Breast epithelium (tissue), 4 donors: ENCODE measurements around the gene U2AF2. TPM values are rescaled to one million over a fixed set of nuclear protein-coding genes. Genes with fewer than 3 reads are reported as not detected.

Source experiments
- DNase-seq, 2 donors: peaks; one replicate each; pipeline ENCODE4 v3.0.0-alpha.2; 2019; ENCODE audit warnings: low spot score in 2 of 2
- H3K27ac ChIP-seq, 2 donors: fragments of 200-600 bp; sonication (generic) in 1 of 2; one replicate each; pipeline ENCODE4 v1.5.1; 2016 to 2019; ENCODE audit warnings: mild to moderate bottlenecking in 1 of 2
- H3K27me3 ChIP-seq, 2 donors: fragments of 200-600 bp; sonication (generic) in 1 of 2; one replicate each; pipeline versions ENCODE4 v1.5.1 to v1.6.0; 2017 to 2019; ENCODE audit warnings: control low read depth in 1 of 2, mild to moderate bottlenecking in 1 of 2
- H3K36me3 ChIP-seq: fragments of 200-600 bp; one replicate; pipeline ENCODE4 v1.5.1; 2019
- H3K4me1 ChIP-seq, 2 donors: fragments of 200-600 bp; sonication (generic); one replicate each; pipeline ENCODE4 v1.5.1; 2016 to 2019; ENCODE audit warnings: control low read depth in 1 of 2
- H3K4me3 ChIP-seq, 3 donors: fragments of 200-600 bp; sonication (generic); 1 replicate in 2 of 3; 2 replicates in 1 of 3; pipeline ENCODE4 v1.5.1; 2016 to 2019; ENCODE audit warnings: mild to moderate bottlenecking in 3 of 3, moderate library complexity in 2 of 3
- H3K9me3 ChIP-seq, 2 donors: fragments of 200-600 bp; sonication (generic) in 1 of 2; one replicate each; pipeline ENCODE4 v1.5.1; 2016 to 2019; ENCODE audit warnings: control low read depth in 1 of 2
- POLR2A ChIP-seq: fragments of 450-650 bp; IDR thresholded peaks from one replicate; pipeline ENCODE4 v1.6.1; 2016; ENCODE audit warnings: antibody characterized with exemption, mild to moderate bottlenecking, moderate library complexity
- POLR2AphosphoS5 ChIP-seq, 3 donors: sonication (generic); formaldehyde crosslinking; IDR thresholded peaks; one replicate each; pipeline ENCODE4 v1.6.1; 2017; ENCODE audit warnings: antibody characterized with exemption in 3 of 3
- intact Hi-C: fragments of 100-400 bp; cut with DNase I; formaldehyde crosslinking; loops from one replicate; pipeline ENCODE4 v1.15.1; 2023; ENCODE audit warnings: low total_unique reads
- total RNA-seq, 3 donors: library from RNA; depleted of rRNA; stranded (reverse); fragments of >200 nt; gene quantifications; one replicate each; pipeline ENCODE4 v1.1.0, GENCODE V29; 2016
- TF ChIP-seq, protein P1 (sequence below), 3 donors: fragments of 450-650 bp; IDR thresholded peaks; one replicate each; pipeline ENCODE4 v1.5.1; 2016 to 2017; ENCODE audit warnings: antibody characterized with exemption in 3 of 3, mild to moderate bottlenecking in 3 of 3, moderate library complexity in 3 of 3

The U2AF2 gene
- total RNA-seq, 3 donors from 2014 or later: 82.5 to 93.4 (median 85.3) TPM

DNA sequence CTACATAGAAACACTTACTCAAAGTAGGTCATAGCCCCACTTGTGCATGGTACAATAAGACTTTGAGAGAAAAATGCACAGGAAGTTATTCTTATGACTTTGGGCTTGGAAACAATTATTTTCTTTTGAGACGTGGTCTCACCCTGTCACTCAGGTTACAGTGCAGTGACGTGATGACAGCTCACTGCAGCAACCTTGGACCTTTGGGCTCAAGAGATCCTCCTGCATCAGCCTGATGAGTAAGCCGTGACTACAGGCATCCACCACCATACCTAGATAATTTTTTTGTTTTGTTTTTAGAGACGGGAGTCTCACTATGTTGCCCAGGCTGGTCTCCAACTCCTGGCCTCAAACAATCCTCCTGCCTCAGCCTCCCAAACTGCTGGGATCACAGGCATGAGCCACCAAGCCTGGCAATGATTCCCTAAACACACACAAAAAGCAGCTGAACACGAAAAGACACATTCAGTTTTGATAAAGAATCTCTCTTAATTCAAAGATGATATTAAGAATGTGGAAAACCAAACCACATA lies 65.4 kb downstream of the U2AF2 start:
- no peaks in the 10 kb centered on the region for H3K4me1 ChIP-seq
- peaks cover 0 to 24% of the 10 kb centered on the region in 2 donors for H3K27me3 ChIP-seq
- TF ChIP-seq, protein P1, sequence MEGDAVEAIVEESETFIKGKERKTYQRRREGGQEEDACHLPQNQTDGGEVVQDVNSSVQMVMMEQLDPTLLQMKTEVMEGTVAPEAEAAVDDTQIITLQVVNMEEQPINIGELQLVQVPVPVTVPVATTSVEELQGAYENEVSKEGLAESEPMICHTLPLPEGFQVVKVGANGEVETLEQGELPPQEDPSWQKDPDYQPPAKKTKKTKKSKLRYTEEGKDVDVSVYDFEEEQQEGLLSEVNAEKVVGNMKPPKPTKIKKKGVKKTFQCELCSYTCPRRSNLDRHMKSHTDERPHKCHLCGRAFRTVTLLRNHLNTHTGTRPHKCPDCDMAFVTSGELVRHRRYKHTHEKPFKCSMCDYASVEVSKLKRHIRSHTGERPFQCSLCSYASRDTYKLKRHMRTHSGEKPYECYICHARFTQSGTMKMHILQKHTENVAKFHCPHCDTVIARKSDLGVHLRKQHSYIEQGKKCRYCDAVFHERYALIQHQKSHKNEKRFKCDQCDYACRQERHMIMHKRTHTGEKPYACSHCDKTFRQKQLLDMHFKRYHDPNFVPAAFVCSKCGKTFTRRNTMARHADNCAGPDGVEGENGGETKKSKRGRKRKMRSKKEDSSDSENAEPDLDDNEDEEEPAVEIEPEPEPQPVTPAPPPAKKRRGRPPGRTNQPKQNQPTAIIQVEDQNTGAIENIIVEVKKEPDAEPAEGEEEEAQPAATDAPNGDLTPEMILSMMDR (IDR thresholded peaks at IDR 0.05): no peak
- TF ChIP-seq POLR2AphosphoS5 (IDR thresholded peaks at IDR 0.05) (no peak), POLR2A (no peak)

DNA sequence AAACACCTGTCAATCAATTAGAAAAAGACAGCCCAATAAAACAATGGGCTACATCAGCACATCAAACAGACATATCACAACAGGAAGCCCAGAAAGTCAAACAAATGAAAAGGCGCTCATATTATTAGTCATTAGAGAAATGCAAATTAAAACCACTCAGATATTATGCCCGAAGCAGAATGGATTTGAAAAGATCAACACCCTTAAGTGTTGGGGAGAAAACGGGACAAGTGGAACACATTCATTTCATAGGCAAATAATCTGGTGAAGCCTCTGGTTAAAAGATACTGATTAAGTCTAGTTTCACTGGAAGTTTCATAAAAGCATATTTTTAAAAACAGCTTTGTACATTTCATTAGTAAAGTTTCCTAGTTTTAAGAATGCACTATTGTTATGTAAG lies 66.0 kb downstream of the U2AF2 start:
- Histone ChIP-seq H3K27me3 (peaks cover 0 to 21% of the 10 kb centered on the region in 2 donors), H3K9me3 (peaks cover 0 to 19% of the 10 kb centered on the region in 2 donors), H3K27ac (no peak overlapping the region), H3K4me1 (no peaks in the 10 kb centered on the region), H3K36me3 (no peaks in the 10 kb centered on the region), H3K4me3 (no peak overlapping the region)
- intact Hi-C loops: no loop called here
- DNase-seq: no peak
- TF ChIP-seq POLR2A (no peak), POLR2AphosphoS5 (IDR thresholded peaks at IDR 0.05) (no peak)
- TF ChIP-seq, protein P1 (IDR thresholded peaks at IDR 0.05): no peak

More for the DNA sequence above, 65.4 kb downstream of the U2AF2 start:
- intact Hi-C loops: no loop called here
- no peak for DNase-seq
- peaks cover 0 to 19% of the 10 kb centered on the region in 2 donors for H3K9me3 ChIP-seq
- no peaks in the 10 kb centered on the region for H3K36me3 ChIP-seq
- no peak overlapping the region for H3K4me3 ChIP-seq
- H3K27ac ChIP-seq: no peak overlapping the region

DNA sequence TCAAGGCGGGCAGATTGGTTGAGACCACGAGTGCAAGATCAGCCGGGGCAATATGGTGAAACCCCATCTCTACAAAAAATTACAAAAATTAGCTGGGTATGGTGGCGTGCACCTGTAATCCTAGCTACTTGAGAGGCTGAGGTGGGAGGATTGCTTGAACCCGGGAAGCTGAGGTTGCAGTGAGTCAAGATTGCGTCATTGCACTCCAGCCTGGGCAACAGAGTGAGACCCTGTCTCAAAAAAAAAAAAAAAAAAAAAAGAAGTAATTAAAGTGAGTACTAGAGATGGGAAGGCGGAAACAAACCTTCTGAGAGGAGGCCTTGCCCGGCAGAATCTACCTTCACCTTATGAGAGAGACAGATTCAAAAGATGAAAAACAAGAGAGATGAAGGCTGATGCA lies 68.7 kb downstream of the U2AF2 start:
- intact Hi-C loops: no loop called here
- no peaks in the 10 kb centered on the region for H3K4me1 ChIP-seq
- TF ChIP-seq POLR2AphosphoS5 (IDR thresholded peaks at IDR 0.05) (no peak), POLR2A (no peak)
- TF ChIP-seq, protein P1 (IDR thresholded peaks at IDR 0.05): no peak
- peaks cover 0 to 12% of the 10 kb centered on the region in 2 donors for H3K27me3 ChIP-seq
- H3K27ac ChIP-seq: no peak overlapping the region
- no peak overlapping the region for H3K4me3 ChIP-seq
- no peak for DNase-seq
- peaks cover 0 to 19% of the 10 kb centered on the region in 2 donors for H3K9me3 ChIP-seq
- H3K36me3 ChIP-seq: no peaks in the 10 kb centered on the region

Other genes with a start within 250 kb of the U2AF2 start
- gene UBE2S, start 247.2 kb upstream of the U2AF2 start, total RNA-seq: 1 to 10 TPM; 7.2 to 9.0 (median 8.9) TPM
- gene SHISA7, start 211.7 kb upstream of the U2AF2 start, total RNA-seq: under 1 TPM in 1 of 3 donors, not detected in 2; 0.29 TPM
- gene ISOC2, start 193.4 kb upstream of the U2AF2 start, total RNA-seq: 10 to 100 TPM; 42.7 to 71.5 (median 57.0) TPM
- gene C19orf85, start 190.3 kb upstream of the U2AF2 start, total RNA-seq: not detected
- gene ZNF628, start 178.4 kb upstream of the U2AF2 start, total RNA-seq: 1 to 10 TPM; 2.1 to 4.4 (median 4.3) TPM
- 10 to 100 TPM in 2 of 3 donors, 1 to 10 TPM in 1; 1.9 to 11.3 (median 10.8) TPM for gene NAT14, start 169.8 kb upstream of the U2AF2 start, total RNA-seq
- gene SSC5D, start 166.6 kb upstream of the U2AF2 start, total RNA-seq: 1 to 10 TPM; 3.6 to 7.2 (median 3.8) TPM
- gene SBK2, start 117.9 kb upstream of the U2AF2 start, total RNA-seq: not detected
- gene SBK3, start 109.5 kb upstream of the U2AF2 start, total RNA-seq: 1 to 10 TPM in 1 of 3 donors, not detected in 2; 1.3 TPM
- 1 to 10 TPM; 1.6 to 2.3 (median 1.6) TPM for gene ZNF579, start 74.2 kb upstream of the U2AF2 start, total RNA-seq
- 1 to 10 TPM; 3.7 to 7.5 (median 6.1) TPM for gene FIZ1, start 55.5 kb upstream of the U2AF2 start, total RNA-seq
- 10 to 100 TPM; 22.3 to 25.6 (median 25.4) TPM for gene ZNF524, start 54.7 kb upstream of the U2AF2 start, total RNA-seq
- 1 to 10 TPM; 3.2 to 5.0 (median 3.9) TPM for gene ZNF865, start 49.4 kb upstream of the U2AF2 start, total RNA-seq
- gene ZNF784, start 30.5 kb upstream of the U2AF2 start, total RNA-seq: 1 to 10 TPM; 2.6 to 6.7 (median 4.9) TPM
- 10 to 100 TPM; 21.0 to 24.3 (median 22.4) TPM for gene ZNF580, start 14.0 kb upstream of the U2AF2 start, total RNA-seq
- gene ZNF581, start 11.4 kb upstream of the U2AF2 start, total RNA-seq: 10 to 100 TPM; 10.7 to 16.8 (median 16.7) TPM
- gene CCDC106, start 6.8 kb upstream of the U2AF2 start, total RNA-seq: 10 to 100 TPM in 2 of 3 donors, 1 to 10 TPM in 1; 7.9 to 10.5 (median 10.2) TPM
- 10 to 100 TPM; 22.2 to 47.2 (median 27.5) TPM for gene EPN1, start 20.2 kb downstream of the U2AF2 start, total RNA-seq
- not detected for gene NLRP9, start 83.4 kb downstream of the U2AF2 start, total RNA-seq
- gene RFPL4A, start 104.1 kb downstream of the U2AF2 start, total RNA-seq: not detected
- not detected for gene RFPL4AL1, start 114.1 kb downstream of the U2AF2 start, total RNA-seq
- gene NLRP11, start 177.0 kb downstream of the U2AF2 start, total RNA-seq: under 1 TPM in 1 of 3 donors, not detected in 2; 0.33 TPM
- not detected for gene NLRP4, start 181.5 kb downstream of the U2AF2 start, total RNA-seq